Measurements from ENCODE around the gene ABLIM1. TPM values are rescaled to one million over a fixed set of nuclear protein-coding genes. Genes with fewer than 3 reads are reported as not detected.

The ABLIM1 gene
- total and polyA plus RNA-seq, 2 of the 13 experiments (the other 11 are each of a cell fraction or from before 2014, with no cell fraction given): 59.4 to 92.7 TPM

GRCh38 chr10:114542373-114542772 lies 115.7 kb downstream of the ABLIM1 start:
- Histone ChIP-seq H3K27me3 (ENCODE audit: control insufficient read depth in 1 of 2, insufficient read depth in 2 of 2, low read length in 2 of 2) (no peaks in the 10 kb centered on the region), H4K20me1 (ENCODE audit: insufficient read depth, low read length) (no peaks in the 10 kb centered on the region), H3K9ac (ENCODE audit: insufficient read depth, low read depth, low read length) (no peak overlapping the region), H3K79me2 (ENCODE audit: insufficient read depth, low read length) (no peaks in the 10 kb centered on the region), H3K4me3 (replicated peaks in 1 of 3; ENCODE audit: insufficient read depth in 1 of 3, low read depth in 2 of 3, low read length in 3 of 3) (no peak overlapping the region), H3K9me3 (ENCODE audit: low read length) (no peaks in the 10 kb centered on the region), H2AFZ (ENCODE audit: low read length) (no peak overlapping the region), H3K4me1 (ENCODE audit: insufficient read depth, low read length) (peaks cover 13% of the 10 kb centered on the region), H3K4me2 (ENCODE audit: low read depth, low read length) (no peak overlapping the region), H3K27ac (ENCODE audit: extremely low read length, insufficient read depth, low read length) (no peak overlapping the region), H3K36me3 (replicated peaks in 1 of 2; ENCODE audit: control insufficient read depth in 1 of 2, insufficient read depth in 2 of 2, low read length in 2 of 2) (no peaks in the 10 kb centered on the region)
- no peak for TF ChIP-seq ZNF781 (CRISPR knock-in tag; IDR thresholded peaks at IDR 0.05; ENCODE audit: borderline replicate concordance, not compliant biosample characterization)
- TF ChIP-seq MTF1 (CRISPR knock-in tag; IDR thresholded peaks at IDR 0.05): no peak
- in situ Hi-C loops (cut with HindIII; ENCODE audit: extremely low pct_ligation_motif_present, low pct_unique_long_range_greater_than_20kb): no loop called here
- ATAC-seq (no peak), FAIRE-seq (no peak), DNase-seq (ENCODE audit: low spot score) (no peak)
- intact Hi-C loops (cut with micrococcal nuclease; ENCODE audit: unreplicated experiment): no loop called here
- ChIA-PET CTCF (ENCODE audit: low intra/inter-chr PET ratio, low total read pairs) (no interaction called here), POLR2A (no interaction called here)
- WGBS (ENCODE audit: low lambda C conversion rate): 86% methylated on average over 2 of the region's 2 CpGs
- no TSS peak for BruUV-seq (replicated peaks)

- in situ Hi-C loops (cut with HindIII; ENCODE audit: extremely low pct_ligation_motif_present, low pct_unique_long_range_greater_than_20kb): no loop called here
- no peak for FAIRE-seq
- CTCF ChIA-PET (ENCODE audit: low intra/inter-chr PET ratio, low total read pairs): no interaction called here
Observed at GRCh38 chr10:114541797-114542160, 116.3 kb downstream of the ABLIM1 start.

More at GRCh38 chr10:114541797-114542160, 116.3 kb downstream of the ABLIM1 start:
- intact Hi-C loops (cut with micrococcal nuclease; ENCODE audit: unreplicated experiment): no loop called here
- POLR2A ChIA-PET: no interaction called here
- no peaks in the 10 kb centered on the region for H3K79me2 ChIP-seq (ENCODE audit: insufficient read depth, low read length)
- H2AFZ ChIP-seq (ENCODE audit: low read length): no peak overlapping the region
- no TSS peak for BruUV-seq (replicated peaks)
- no peaks in the 10 kb centered on the region for H3K36me3 ChIP-seq (replicated peaks in 1 of 2; ENCODE audit: control insufficient read depth in 1 of 2, insufficient read depth in 2 of 2, low read length in 2 of 2)
- TF ChIP-seq TCF7L2 (IDR thresholded peaks at IDR 0.05; ENCODE audit: low read depth, low read length) (no peak), NFYC (CRISPR knock-in tag; IDR thresholded peaks at IDR 0.05) (no peak), NPAS2 (CRISPR knock-in tag; IDR thresholded peaks at IDR 0.05; ENCODE audit: borderline replicate concordance) (no peak), IKZF5 (CRISPR knock-in tag; IDR thresholded peaks at IDR 0.05) (no peak), MAFG (CRISPR knock-in tag; IDR thresholded peaks at IDR 0.05) (no peak), ETV6 (CRISPR knock-in tag; conservative IDR thresholded peaks at IDR 0.05) (no peak), MIXL1 (CRISPR knock-in tag; IDR thresholded peaks at IDR 0.05) (no peak)
- no peaks in the 10 kb centered on the region for H4K20me1 ChIP-seq (ENCODE audit: insufficient read depth, low read length)
- H3K9ac ChIP-seq (ENCODE audit: insufficient read depth, low read depth, low read length): no peak overlapping the region
- no peak overlapping the region for H3K4me3 ChIP-seq (replicated peaks in 1 of 3; ENCODE audit: insufficient read depth in 1 of 3, low read depth in 2 of 3, low read length in 3 of 3)
- 84% methylated on average over 3 of the region's 3 CpGs for WGBS (ENCODE audit: low lambda C conversion rate)
- H3K9me3 ChIP-seq (ENCODE audit: low read length): no peaks in the 10 kb centered on the region
- H3K27ac ChIP-seq (ENCODE audit: extremely low read length, insufficient read depth, low read length): no peak overlapping the region
- no peaks in the 10 kb centered on the region for H3K27me3 ChIP-seq (ENCODE audit: control insufficient read depth in 1 of 2, insufficient read depth in 2 of 2, low read length in 2 of 2)
- peaks cover 13% of the 10 kb centered on the region for H3K4me1 ChIP-seq (ENCODE audit: insufficient read depth, low read length)
- ATAC-seq: no peak
- no peak for DNase-seq (ENCODE audit: low spot score)
- no peak overlapping the region for H3K4me2 ChIP-seq (ENCODE audit: low read depth, low read length)

Measured in HepG2 (cell line).